ENCODE results near the gene SNX13.
"Not testable (repeated sequence)": the region's sequence is repeated elsewhere in the genome, so short reads cannot be mapped to it uniquely, and the experiment has no call there.

The SNX13 gene

GRCh38 chr7:17848516-17848915, 91.8 kb downstream of the SNX13 start:
- DNase-seq (ENCODE audit: low read depth), result no peak

- no peak for DNase-seq (ENCODE audit: low read depth)
These were observed 93.4 kb downstream of the SNX13 start for GRCh38 chr7:17846935-17847334.

GRCh38 chr7:17845197-17845547, 95.1 kb downstream of the SNX13 start:
- DNase-seq (ENCODE audit: low read depth), result no peak

- DNase-seq (ENCODE audit: low read depth), result no peak
These were observed 95.6 kb downstream of the SNX13 start for GRCh38 chr7:17844514-17845196.

GRCh38 chr7:17844022-17844421, 96.3 kb downstream of the SNX13 start:
- no peak for DNase-seq (ENCODE audit: low read depth)

GRCh38 chr7:17843041-17843440, 97.3 kb downstream of the SNX13 start:
- DNase-seq (ENCODE audit: low read depth), result no peak

- DNase-seq (ENCODE audit: low read depth), result no peak
These were observed 107.4 kb downstream of the SNX13 start for GRCh38 chr7:17832820-17833355.

GRCh38 chr7:17832242-17832641, 108.1 kb downstream of the SNX13 start:
- DNase-seq (ENCODE audit: low read depth), result no peak

- no peak for DNase-seq (ENCODE audit: low read depth)
These were observed 110.1 kb downstream of the SNX13 start for GRCh38 chr7:17830206-17830605.

GRCh38 chr7:17829001-17829400, 111.3 kb downstream of the SNX13 start:
- DNase-seq (ENCODE audit: low read depth), result no peak

- no peak for DNase-seq (ENCODE audit: low read depth)
These were observed 117.6 kb downstream of the SNX13 start for GRCh38 chr7:17822547-17823173.

- DNase-seq (ENCODE audit: low read depth), result no peak
These were observed 123.4 kb downstream of the SNX13 start for GRCh38 chr7:17816903-17817302.

- DNase-seq (ENCODE audit: low read depth), result no peak
These were observed 125.0 kb downstream of the SNX13 start for GRCh38 chr7:17815318-17815717.

GRCh38 chr7:17814058-17814457, 126.2 kb downstream of the SNX13 start:
- no peak for DNase-seq (ENCODE audit: low read depth)

GRCh38 chr7:17809215-17809614, 131.1 kb downstream of the SNX13 start:
- DNase-seq (ENCODE audit: low read depth), result not testable (repeated sequence)

GRCh38 chr7:17807242-17807641, 133.1 kb downstream of the SNX13 start:
- DNase-seq (ENCODE audit: low read depth), result no peak

- no peak for DNase-seq (ENCODE audit: low read depth)
These were observed 133.7 kb downstream of the SNX13 start for GRCh38 chr7:17806631-17807030.

- DNase-seq (ENCODE audit: low read depth), result no peak
These were observed 138.2 kb downstream of the SNX13 start for GRCh38 chr7:17802056-17802455.

- DNase-seq (ENCODE audit: low read depth), result no peak
These were observed 148.0 kb downstream of the SNX13 start for GRCh38 chr7:17792075-17792936.

- no peak for DNase-seq (ENCODE audit: low read depth)
These were observed 153.0 kb downstream of the SNX13 start for GRCh38 chr7:17787257-17787656.

- DNase-seq (ENCODE audit: low read depth), result no peak
These were observed 153.9 kb downstream of the SNX13 start for GRCh38 chr7:17786314-17786852.

GRCh38 chr7:17782216-17782549, 158.1 kb downstream of the SNX13 start:
- DNase-seq (ENCODE audit: low read depth), result no peak

Measured in activated T-cell treated with anti-CD3 and anti-CD28 coated beads for 24 hours (primary cell).